GM19035 (cell line): Measurements from ENCODE around the gene ARFGEF3.

Source experiments
- ATAC-seq: cut with Tn5 transposase; IDR thresholded peaks from one replicate; pipeline ENCODE4 v1.9.1; 2021; ENCODE audit not compliant: unreplicated experiment

Gene ARFGEF3

GRCh38 chr6:138387577-138388368 is 226.0 kb downstream of the ARFGEF3 start:
- no peak for ATAC-seq

- ATAC-seq, result no peak
Measured at GRCh38 chr6:138389551-138389950, 227.8 kb downstream of the ARFGEF3 start.
